Measurements from ENCODE around the gene P3H1.

GRCh38 chr1:42736571-42737200 lies 30.1 kb downstream of the P3H1 start:
- TF ChIP-seq POLR2A (IDR thresholded peaks at IDR 0.05) (no peak), POLR2AphosphoS5 (IDR thresholded peaks at IDR 0.05) (no peak), CTCF (IDR thresholded peaks at IDR 0.05) (no peak)
